Tibial nerve (tissue), 4 donors: ENCODE results near the gene NDUFB5. TPM values are rescaled to one million over a fixed set of nuclear protein-coding genes. Genes with fewer than 3 reads are reported as not detected.

ENCODE experiments used
- DNase-seq, 2 donors: peaks; one replicate each; pipeline ENCODE4 v3.0.0-alpha.2; 2019; ENCODE audit warnings: low spot score in 2 of 2
- H3K27ac ChIP-seq, 4 donors: fragments of 200-600 bp; sonication (generic) in 3 of 4; one replicate each; pipeline ENCODE4 v1.5.1; 2017 to 2019; ENCODE audit warnings: mild to moderate bottlenecking in 1 of 4
- H3K27me3 ChIP-seq, 2 donors: fragments of 200-600 bp; sonication (generic) in 1 of 2; one replicate each; pipeline versions ENCODE4 v1.5.1 to v1.6.0; 2017 to 2019
- H3K36me3 ChIP-seq, 3 donors: fragments of 200-600 bp; sonication (generic); one replicate each; pipeline ENCODE4 v1.5.1; 2018 to 2019
- H3K4me1 ChIP-seq, 4 donors: fragments of 200-600 bp; sonication (generic) in 3 of 4; one replicate each; pipeline ENCODE4 v1.5.1; 2017 to 2019
- H3K4me3 ChIP-seq, 4 donors: fragments of 200-600 bp; sonication (generic) in 3 of 4; one replicate each; pipeline ENCODE4 v1.5.1; 2017 to 2019; ENCODE audit warnings: mild to moderate bottlenecking in 1 of 4, moderate library complexity in 1 of 4
- H3K9me3 ChIP-seq, 4 donors: fragments of 200-600 bp; sonication (generic) in 3 of 4; one replicate each; pipeline ENCODE4 v1.5.1; 2017 to 2019
- CTCF ChIP-seq, 5 experiments: fragments of 200-600 bp in 3 of 5; fragments of 450-650 bp in 2 of 5; sonication (generic) in 3 of 5; IDR thresholded peaks; one replicate each; pipeline ENCODE4 v1.5.1; 2016 to 2019; ENCODE audit warnings: antibody characterized with exemption in 5 of 5, mild to moderate bottlenecking in 3 of 5, moderate library complexity in 2 of 5
- EP300 ChIP-seq, 2 donors: sonication (generic); formaldehyde crosslinking; IDR thresholded peaks; one replicate each; pipeline ENCODE4 v1.6.1; 2017; ENCODE audit warnings: antibody characterized with exemption in 2 of 2, mild to moderate bottlenecking in 1 of 2
- POLR2A ChIP-seq, 2 donors: fragments of 450-650 bp; IDR thresholded peaks; one replicate each; pipeline ENCODE4 v1.6.1; 2017; ENCODE audit warnings: antibody characterized with exemption in 2 of 2, mild to moderate bottlenecking in 2 of 2, moderate library complexity in 2 of 2
- WGBS, 2 donors: methylation state at CpG; one replicate each; pipeline ENCODE4 v1.1.5; 2018; 5-methylcytosine and 5-hydroxymethylcytosine counted together
- total RNA-seq, 4 donors: library from RNA; depleted of rRNA; stranded (reverse); fragments of >200 nt; gene quantifications; one replicate each; pipeline ENCODE4 v1.1.0, GENCODE V29; 2016

Gene NDUFB5
- total RNA-seq, 4 donors from 2014 or later: 45.9 to 101 (median 66.4) TPM

- Histone ChIP-seq H3K27ac (no peak overlapping the region), H3K4me1 (peaks cover 0 to 22% (median 4%) of the 10 kb centered on the region in 4 donors), H3K4me3 (no peak overlapping the region), H3K36me3 (peaks cover 0 to 8% (median 0%) of the 10 kb centered on the region in 3 donors), H3K27me3 (no peaks in the 10 kb centered on the region), H3K9me3 (no peaks in the 10 kb centered on the region)
- 67 to 70% methylated on average over 6 of the region's 6 CpGs for WGBS, 2 donors
- TF ChIP-seq CTCF (IDR thresholded peaks at IDR 0.05) (no peak), POLR2A (IDR thresholded peaks at IDR 0.05) (no peak), EP300 (IDR thresholded peaks at IDR 0.05) (no peak)
- no peak for DNase-seq
These were observed 4.5 kb downstream of the NDUFB5 start for GRCh38 chr3:179608931-179609720.

GRCh38 chr3:179610066-179610465 is 5.5 kb downstream of the NDUFB5 start:
- H3K4me1 ChIP-seq: peaks cover 0 to 22% (median 4%) of the 10 kb centered on the region in 4 donors
- H3K4me3 ChIP-seq: no peak overlapping the region
- no peak for DNase-seq
- H3K36me3 ChIP-seq: peaks cover 0 to 8% (median 0%) of the 10 kb centered on the region in 3 donors
- H3K9me3 ChIP-seq: no peaks in the 10 kb centered on the region
- 94 to 95% methylated on average over 4 of the region's 4 CpGs for WGBS, 2 donors
- H3K27me3 ChIP-seq: no peaks in the 10 kb centered on the region
- TF ChIP-seq CTCF (IDR thresholded peaks at IDR 0.05) (no peak), EP300 (IDR thresholded peaks at IDR 0.05) (no peak), POLR2A (IDR thresholded peaks at IDR 0.05) (no peak)
- H3K27ac ChIP-seq: no peak overlapping the region

- WGBS, 2 donors: 68 to 71% methylated on average over 2 of the region's 2 CpGs
- no peak for DNase-seq
- Histone ChIP-seq H3K27ac (no peak overlapping the region), H3K9me3 (no peaks in the 10 kb centered on the region), H3K4me3 (no peak overlapping the region), H3K4me1 (no peaks in the 10 kb centered on the region), H3K27me3 (no peaks in the 10 kb centered on the region), H3K36me3 (peaks cover 0 to 38% (median 0%) of the 10 kb centered on the region in 3 donors)
- TF ChIP-seq POLR2A (IDR thresholded peaks at IDR 0.05) (no peak), CTCF (IDR thresholded peaks at IDR 0.05) (no peak), EP300 (IDR thresholded peaks at IDR 0.05) (no peak)
These were observed 9.2 kb downstream of the NDUFB5 start for GRCh38 chr3:179613807-179614206.

- Histone ChIP-seq H3K4me3 (no peak overlapping the region), H3K27me3 (no peaks in the 10 kb centered on the region), H3K9me3 (no peaks in the 10 kb centered on the region), H3K27ac (no peak overlapping the region), H3K4me1 (no peaks in the 10 kb centered on the region), H3K36me3 (peaks cover 0 to 43% (median 0%) of the 10 kb centered on the region in 3 donors)
- DNase-seq: no peak
- WGBS, 2 donors: 55 to 69% methylated on average over 4 of the region's 4 CpGs
- TF ChIP-seq EP300 (IDR thresholded peaks at IDR 0.05) (no peak), CTCF (IDR thresholded peaks at IDR 0.05) (no peak), POLR2A (IDR thresholded peaks at IDR 0.05) (no peak)
These were observed 11.0 kb downstream of the NDUFB5 start for GRCh38 chr3:179615458-179616173.

GRCh38 chr3:179622023-179622422 is 17.4 kb downstream of the NDUFB5 start:
- no peaks in the 10 kb centered on the region for H3K9me3 ChIP-seq
- DNase-seq: no peak
- H3K4me1 ChIP-seq: no peaks in the 10 kb centered on the region
- TF ChIP-seq EP300 (IDR thresholded peaks at IDR 0.05): no peak
- TF ChIP-seq CTCF (IDR thresholded peaks at IDR 0.05): no peak
- TF ChIP-seq POLR2A (IDR thresholded peaks at IDR 0.05): no peak
- H3K27ac ChIP-seq: no peak overlapping the region
- H3K36me3 ChIP-seq: peaks cover 0 to 73% (median 12%) of the 10 kb centered on the region in 3 donors
- no peak overlapping the region for H3K4me3 ChIP-seq
- H3K27me3 ChIP-seq: no peaks in the 10 kb centered on the region
- WGBS, 2 donors: 94 to 98% methylated on average over 2 of the region's 2 CpGs
